Measurements from ENCODE around the gene ZNF791. TPM values are rescaled to one million over a fixed set of nuclear protein-coding genes. Genes with fewer than 3 reads are reported as not detected.

Gene ZNF791
- total and polyA plus RNA-seq, 2 of the 13 experiments (the other 11 are each of a cell fraction or from before 2014, with no cell fraction given), result 12.8 to 17.4 TPM

DNA sequence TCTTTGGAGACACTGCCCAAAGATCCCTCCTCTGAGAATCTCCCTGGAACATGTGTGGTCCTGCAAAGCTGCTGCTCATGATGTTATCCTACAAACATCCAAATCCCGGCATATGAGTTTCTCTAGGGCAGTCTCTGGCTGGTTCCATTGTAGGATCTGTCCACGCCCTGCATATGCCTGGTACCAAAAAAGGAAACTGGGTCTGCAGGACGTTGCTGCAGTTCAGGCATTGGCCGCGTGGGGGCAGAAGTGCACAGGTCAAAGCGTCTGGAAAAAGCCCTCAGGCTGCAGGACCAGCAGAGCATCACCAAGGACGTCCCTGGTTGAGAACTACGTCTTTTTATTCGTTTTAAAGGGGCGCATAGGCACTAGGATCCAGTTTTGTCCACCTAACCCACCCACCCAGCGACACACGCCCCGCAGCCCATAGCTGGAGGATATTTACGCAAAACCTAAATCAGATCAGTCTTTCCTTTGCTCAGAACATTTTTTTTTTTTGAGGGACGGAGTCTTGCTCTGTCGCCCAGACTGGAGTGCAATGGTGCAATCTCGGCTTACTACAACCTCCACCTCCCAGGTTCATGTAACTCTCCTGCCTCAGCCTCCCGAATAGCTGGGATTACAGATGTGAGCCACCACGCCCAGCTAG lies 46.6 kb upstream of the ZNF791 start:
- H2AFZ ChIP-seq (ENCODE audit: low read length), result peak overlapping the region; percentile 63
- no peak overlapping the region for H3K9ac ChIP-seq (ENCODE audit: insufficient read depth, low read depth, low read length)
- FAIRE-seq (peak; percentile 96), ATAC-seq (peak; percentile 85), DNase-seq (ENCODE audit: low spot score) (peak; percentile 71)
- 24% methylated on average over 17 of the region's 19 CpGs for WGBS (ENCODE audit: low lambda C conversion rate)
- no peak overlapping the region for H3K4me3 ChIP-seq (replicated peaks in 1 of 3; ENCODE audit: insufficient read depth in 1 of 3, low read depth in 2 of 3, low read length in 3 of 3)
- BruUV-seq (replicated peaks), result no TSS peak
- no peaks in the 10 kb centered on the region for H3K36me3 ChIP-seq (replicated peaks in 1 of 2; ENCODE audit: control insufficient read depth in 1 of 2, insufficient read depth in 2 of 2, low read length in 2 of 2)
- in situ Hi-C loops (cut with HindIII; ENCODE audit: extremely low pct_ligation_motif_present, low pct_unique_long_range_greater_than_20kb) (loop anchor here (5.0 kb wide), 1 partner anchor 108 kb away; no protein-coding TSS in a partner anchor), intact Hi-C loops (cut with micrococcal nuclease; ENCODE audit: unreplicated experiment) (loop anchor here (1.0 kb wide), 1 partner anchor 108 kb away; no protein-coding TSS in a partner anchor)
- H4K20me1 ChIP-seq (ENCODE audit: insufficient read depth, low read length), result no peaks in the 10 kb centered on the region
- ChIA-PET CTCF (ENCODE audit: low intra/inter-chr PET ratio, low total read pairs) (interaction anchor here (1.1 to 1.9 kb wide), 3 partner anchors 76 to 112 kb away, joined by 3 to 17 read pairs (median 5); no protein-coding TSS in a partner anchor), POLR2A (no interaction called here)
- H3K27ac ChIP-seq (ENCODE audit: extremely low read length, insufficient read depth, low read length), result no peak overlapping the region
- H3K79me2 ChIP-seq (ENCODE audit: insufficient read depth, low read length), result no peaks in the 10 kb centered on the region
- H3K27me3 ChIP-seq (ENCODE audit: control insufficient read depth in 1 of 2, insufficient read depth in 2 of 2, low read length in 2 of 2), result no peaks in the 10 kb centered on the region; a peak in 1 of 5 replicates
- peak overlapping the region; percentile 60 for H3K4me2 ChIP-seq (ENCODE audit: low read depth, low read length)
- no peaks in the 10 kb centered on the region for H3K4me1 ChIP-seq (ENCODE audit: insufficient read depth, low read length)
- no peaks in the 10 kb centered on the region for H3K9me3 ChIP-seq (ENCODE audit: low read length)
- TF ChIP-seq, protein P1, sequence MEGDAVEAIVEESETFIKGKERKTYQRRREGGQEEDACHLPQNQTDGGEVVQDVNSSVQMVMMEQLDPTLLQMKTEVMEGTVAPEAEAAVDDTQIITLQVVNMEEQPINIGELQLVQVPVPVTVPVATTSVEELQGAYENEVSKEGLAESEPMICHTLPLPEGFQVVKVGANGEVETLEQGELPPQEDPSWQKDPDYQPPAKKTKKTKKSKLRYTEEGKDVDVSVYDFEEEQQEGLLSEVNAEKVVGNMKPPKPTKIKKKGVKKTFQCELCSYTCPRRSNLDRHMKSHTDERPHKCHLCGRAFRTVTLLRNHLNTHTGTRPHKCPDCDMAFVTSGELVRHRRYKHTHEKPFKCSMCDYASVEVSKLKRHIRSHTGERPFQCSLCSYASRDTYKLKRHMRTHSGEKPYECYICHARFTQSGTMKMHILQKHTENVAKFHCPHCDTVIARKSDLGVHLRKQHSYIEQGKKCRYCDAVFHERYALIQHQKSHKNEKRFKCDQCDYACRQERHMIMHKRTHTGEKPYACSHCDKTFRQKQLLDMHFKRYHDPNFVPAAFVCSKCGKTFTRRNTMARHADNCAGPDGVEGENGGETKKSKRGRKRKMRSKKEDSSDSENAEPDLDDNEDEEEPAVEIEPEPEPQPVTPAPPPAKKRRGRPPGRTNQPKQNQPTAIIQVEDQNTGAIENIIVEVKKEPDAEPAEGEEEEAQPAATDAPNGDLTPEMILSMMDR (CRISPR knock-in tag; IDR thresholded peaks at IDR 0.05), result peak; percentile 97
- TF ChIP-seq ZNF138 (CRISPR knock-in tag; IDR thresholded peaks at IDR 0.05; ENCODE audit: low read depth), result no peak
- TF ChIP-seq, protein P2, sequence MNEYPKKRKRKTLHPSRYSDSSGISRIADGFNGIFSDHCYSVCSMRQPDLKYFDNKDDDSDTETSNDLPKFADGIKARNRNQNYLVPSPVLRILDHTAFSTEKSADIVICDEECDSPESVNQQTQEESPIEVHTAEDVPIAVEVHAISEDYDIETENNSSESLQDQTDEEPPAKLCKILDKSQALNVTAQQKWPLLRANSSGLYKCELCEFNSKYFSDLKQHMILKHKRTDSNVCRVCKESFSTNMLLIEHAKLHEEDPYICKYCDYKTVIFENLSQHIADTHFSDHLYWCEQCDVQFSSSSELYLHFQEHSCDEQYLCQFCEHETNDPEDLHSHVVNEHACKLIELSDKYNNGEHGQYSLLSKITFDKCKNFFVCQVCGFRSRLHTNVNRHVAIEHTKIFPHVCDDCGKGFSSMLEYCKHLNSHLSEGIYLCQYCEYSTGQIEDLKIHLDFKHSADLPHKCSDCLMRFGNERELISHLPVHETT (CRISPR knock-in tag; conservative IDR thresholded peaks at IDR 0.05), result no peak
- TF ChIP-seq SALL2 (CRISPR knock-in tag; IDR thresholded peaks at IDR 0.05), result no peak
- TF ChIP-seq RARA (CRISPR knock-in tag; IDR thresholded peaks at IDR 0.05), result no peak
- no peak for TF ChIP-seq ARNT (IDR thresholded peaks at IDR 0.05)
- no peak for TF ChIP-seq NR2C2 (CRISPR knock-in tag; IDR thresholded peaks at IDR 0.05; ENCODE audit: borderline replicate concordance)
- TF ChIP-seq, protein P3, sequence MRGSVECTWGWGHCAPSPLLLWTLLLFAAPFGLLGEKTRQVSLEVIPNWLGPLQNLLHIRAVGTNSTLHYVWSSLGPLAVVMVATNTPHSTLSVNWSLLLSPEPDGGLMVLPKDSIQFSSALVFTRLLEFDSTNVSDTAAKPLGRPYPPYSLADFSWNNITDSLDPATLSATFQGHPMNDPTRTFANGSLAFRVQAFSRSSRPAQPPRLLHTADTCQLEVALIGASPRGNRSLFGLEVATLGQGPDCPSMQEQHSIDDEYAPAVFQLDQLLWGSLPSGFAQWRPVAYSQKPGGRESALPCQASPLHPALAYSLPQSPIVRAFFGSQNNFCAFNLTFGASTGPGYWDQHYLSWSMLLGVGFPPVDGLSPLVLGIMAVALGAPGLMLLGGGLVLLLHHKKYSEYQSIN (CRISPR knock-in tag; IDR thresholded peaks at IDR 0.05; ENCODE audit: borderline replicate concordance), result no peak
- TF ChIP-seq, protein P4, sequence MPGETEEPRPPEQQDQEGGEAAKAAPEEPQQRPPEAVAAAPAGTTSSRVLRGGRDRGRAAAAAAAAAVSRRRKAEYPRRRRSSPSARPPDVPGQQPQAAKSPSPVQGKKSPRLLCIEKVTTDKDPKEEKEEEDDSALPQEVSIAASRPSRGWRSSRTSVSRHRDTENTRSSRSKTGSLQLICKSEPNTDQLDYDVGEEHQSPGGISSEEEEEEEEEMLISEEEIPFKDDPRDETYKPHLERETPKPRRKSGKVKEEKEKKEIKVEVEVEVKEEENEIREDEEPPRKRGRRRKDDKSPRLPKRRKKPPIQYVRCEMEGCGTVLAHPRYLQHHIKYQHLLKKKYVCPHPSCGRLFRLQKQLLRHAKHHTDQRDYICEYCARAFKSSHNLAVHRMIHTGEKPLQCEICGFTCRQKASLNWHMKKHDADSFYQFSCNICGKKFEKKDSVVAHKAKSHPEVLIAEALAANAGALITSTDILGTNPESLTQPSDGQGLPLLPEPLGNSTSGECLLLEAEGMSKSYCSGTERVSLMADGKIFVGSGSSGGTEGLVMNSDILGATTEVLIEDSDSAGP (CRISPR knock-in tag; IDR thresholded peaks at IDR 0.05; ENCODE audit: borderline replicate concordance), result 0 out of 2 replicates have a peak, but pooled peaks have one; percentile 30
- TF ChIP-seq, protein P5, sequence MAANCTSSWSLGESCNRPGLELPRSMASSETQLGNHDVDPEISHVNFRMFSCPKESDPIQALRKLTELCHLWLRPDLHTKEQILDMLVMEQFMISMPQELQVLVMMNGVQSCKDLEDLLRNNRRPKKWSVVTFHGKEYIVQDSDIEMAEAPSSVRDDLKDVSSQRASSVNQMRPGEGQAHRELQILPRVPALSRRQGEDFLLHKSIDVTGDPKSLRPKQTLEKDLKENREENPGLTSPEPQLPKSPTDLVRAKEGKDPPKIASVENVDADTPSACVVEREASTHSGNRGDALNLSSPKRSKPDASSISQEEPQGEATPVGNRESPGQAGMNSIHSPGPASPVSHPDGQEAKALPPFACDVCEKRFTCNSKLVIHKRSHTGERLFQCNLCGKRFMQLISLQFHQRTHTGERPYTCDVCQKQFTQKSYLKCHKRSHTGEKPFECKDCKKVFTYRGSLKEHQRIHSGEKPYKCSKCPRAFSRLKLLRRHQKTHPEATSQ (CRISPR knock-in tag; IDR thresholded peaks at IDR 0.05; ENCODE audit: borderline replicate concordance), result no peak
- TF ChIP-seq ZNF749 (CRISPR knock-in tag; IDR thresholded peaks at IDR 0.05; ENCODE audit: borderline replicate concordance), result no peak
- no peak for TF ChIP-seq GABPA (IDR thresholded peaks at IDR 0.05; ENCODE audit: low read depth, low read length)
- TF ChIP-seq GABPA (CRISPR knock-in tag; IDR thresholded peaks at IDR 0.05; ENCODE audit: low read depth), result peak; percentile 58
- no peak for TF ChIP-seq ZNF75D (CRISPR knock-in tag; IDR thresholded peaks at IDR 0.05; ENCODE audit: borderline replicate concordance)
- TF ChIP-seq ZFY (CRISPR knock-in tag; IDR thresholded peaks at IDR 0.05), result no peak
- TF ChIP-seq ERF (CRISPR knock-in tag; IDR thresholded peaks at IDR 0.05), result peak; percentile 66; the same call in 1 of the 2 replicates
